HG03378 (cell line): ENCODE measurements around the gene SELENOI.

Experiments used
- ATAC-seq: cut with Tn5 transposase; IDR thresholded peaks from one replicate; pipeline ENCODE4 v1.9.1; 2021; ENCODE audit warnings: mild to moderate bottlenecking, moderate library complexity; ENCODE audit not compliant: unreplicated experiment

SELENOI gene

DNA sequence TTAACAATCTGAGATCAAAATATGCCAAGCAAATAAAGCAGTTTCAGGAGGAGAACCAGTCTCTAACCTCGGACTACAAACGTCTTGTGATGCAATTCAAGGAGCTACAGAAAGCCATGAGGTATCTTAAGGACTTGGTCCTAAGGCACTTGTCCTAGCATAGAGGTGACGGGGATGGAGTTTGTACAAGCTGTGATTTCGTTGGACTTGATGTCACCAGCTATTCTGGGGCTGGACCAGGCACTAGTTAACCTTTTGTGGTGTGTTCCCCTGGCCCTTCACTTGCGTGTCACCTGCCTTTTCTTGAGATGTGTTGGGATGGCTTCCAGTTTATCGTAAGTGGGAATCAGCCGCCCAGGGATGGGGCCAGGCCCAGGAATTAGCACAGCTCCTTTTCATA, 98.3 kb downstream of the SELENOI start:
- ATAC-seq: no peak
